ENCODE data around the gene PPP1R14D. TPM values are rescaled to one million over a fixed set of nuclear protein-coding genes. Genes with fewer than 3 reads are reported as not detected.
A peak's percentile ranks its signal among the peaks of the same experiment; 100 is the strongest.

PPP1R14D gene
- total RNA-seq, 4 donors from 2014 or later, result 0.68 TPM; not detected in 3

DNA sequence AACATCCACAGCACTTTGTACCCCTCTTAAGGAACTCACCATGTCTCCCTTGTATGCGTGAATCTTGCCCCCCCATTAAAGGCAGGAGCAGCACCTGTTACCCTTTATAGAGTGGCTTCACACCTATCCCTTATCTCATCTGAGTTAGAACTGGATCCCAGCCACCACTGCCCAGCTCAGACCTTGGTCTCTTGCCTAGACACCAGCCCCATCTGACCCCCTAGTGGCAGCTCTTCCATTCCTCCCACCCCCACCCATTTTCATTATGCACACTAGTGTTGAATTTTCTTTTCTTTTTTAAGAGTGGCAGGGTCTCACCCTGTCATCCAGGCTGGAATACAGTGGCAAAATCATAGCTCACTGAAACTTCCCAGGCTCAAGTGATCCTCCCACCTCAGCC lies 24.8 kb downstream of the PPP1R14D start:
- H3K9me3 ChIP-seq, result no peaks in the 10 kb centered on the region
- H3K27ac ChIP-seq, result no peak overlapping the region
- TF ChIP-seq POLR2A (IDR thresholded peaks at IDR 0.05) (no peak), CTCF (IDR thresholded peaks at IDR 0.05) (no peak)
- peaks cover 18 to 65% (median 20%) of the 10 kb centered on the region in 3 donors for H3K4me1 ChIP-seq
- no peak for DNase-seq
- no peaks in the 10 kb centered on the region for H3K27me3 ChIP-seq
- intact Hi-C loops (cut with DNase I), result no loop called here
- no peak overlapping the region for H3K4me3 ChIP-seq
- WGBS, 2 donors, result 95% methylated on average over 1 of the region's 1 CpG
- peaks cover 0 to 18% (median 0%) of the 10 kb centered on the region in 3 donors for H3K36me3 ChIP-seq

GRCh38 chr15:40803076-40803475 lies 25.4 kb downstream of the PPP1R14D start:
- Histone ChIP-seq H3K4me1 (peaks cover 12 to 67% (median 14%) of the 10 kb centered on the region in 3 donors), H3K36me3 (peaks cover 0 to 18% (median 0%) of the 10 kb centered on the region in 3 donors), H3K27ac (no peak overlapping the region), H3K4me3 (no peak overlapping the region), H3K27me3 (no peaks in the 10 kb centered on the region), H3K9me3 (no peaks in the 10 kb centered on the region)
- 77 to 100% methylated on average over 1 to 2 of the region's 2 CpGs for WGBS, 2 donors
- intact Hi-C loops (cut with DNase I), result no loop called here
- DNase-seq, result no peak
- TF ChIP-seq POLR2A (IDR thresholded peaks at IDR 0.05) (no peak), CTCF (IDR thresholded peaks at IDR 0.05) (no peak)

DNA sequence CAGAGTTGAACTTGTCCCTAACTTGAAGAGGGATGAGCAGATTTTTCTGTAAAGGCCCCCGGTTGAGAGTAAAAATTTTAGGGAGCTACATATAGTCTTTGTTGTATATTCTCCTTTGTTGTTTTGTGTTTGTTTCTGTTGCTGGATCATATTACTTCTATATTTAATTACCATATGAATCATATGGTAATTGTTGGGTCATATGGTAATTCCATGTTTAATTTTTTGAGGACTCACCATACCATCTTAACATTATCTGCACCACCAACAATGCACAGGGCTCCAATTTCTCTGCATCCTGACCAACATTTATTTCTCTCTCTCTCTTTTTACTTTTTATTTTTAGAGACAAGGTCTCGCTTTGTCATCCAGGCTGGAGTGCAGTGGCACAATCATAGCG lies 29.0 kb downstream of the PPP1R14D start:
- Histone ChIP-seq H3K4me3 (no peak overlapping the region), H3K27ac (peak overlapping the region in 2 of 4 donors; percentile 10 to 80), H3K36me3 (peaks cover 0 to 18% (median 0%) of the 10 kb centered on the region in 3 donors), H3K4me1 (peaks cover 9 to 78% (median 9%) of the 10 kb centered on the region in 3 donors), H3K27me3 (no peaks in the 10 kb centered on the region), H3K9me3 (no peaks in the 10 kb centered on the region)
- 94 to 98% methylated on average over 3 of the region's 3 CpGs for WGBS, 2 donors
- DNase-seq, result no peak
- TF ChIP-seq CTCF (IDR thresholded peaks at IDR 0.05) (no peak), POLR2A (IDR thresholded peaks at IDR 0.05) (no peak)
- intact Hi-C loops (cut with DNase I), result no loop called here

DNA sequence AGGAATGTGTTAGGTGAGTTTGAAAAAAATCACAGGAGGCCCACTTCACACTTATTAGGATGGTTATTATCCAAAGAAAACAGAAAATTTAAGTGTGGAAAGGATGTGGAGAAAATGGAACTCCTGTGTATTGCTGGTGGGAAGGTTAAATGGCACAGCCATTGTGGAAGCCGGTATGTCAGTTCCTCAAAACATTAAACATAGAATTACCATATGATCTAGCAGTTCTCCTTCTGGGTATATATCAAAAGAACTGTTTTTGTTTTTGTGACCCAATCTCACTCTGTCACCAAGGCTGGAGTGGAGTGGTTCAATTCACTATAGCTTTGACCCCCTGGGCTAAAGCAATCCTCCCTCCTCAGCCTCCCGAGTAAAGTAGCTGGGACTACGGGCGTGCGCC lies 32.0 kb downstream of the PPP1R14D start:
- Histone ChIP-seq H3K27ac (peak overlapping the region in 2 of 4 donors; percentile 22 to 50), H3K4me1 (peaks cover 15 to 85% (median 17%) of the 10 kb centered on the region in 3 donors), H3K9me3 (no peaks in the 10 kb centered on the region), H3K27me3 (no peaks in the 10 kb centered on the region), H3K4me3 (no peak overlapping the region), H3K36me3 (peaks cover 0 to 23% (median 0%) of the 10 kb centered on the region in 3 donors)
- TF ChIP-seq POLR2A (IDR thresholded peaks at IDR 0.05) (no peak), CTCF (IDR thresholded peaks at IDR 0.05) (no peak)
- DNase-seq, result no peak
- intact Hi-C loops (cut with DNase I), result no loop called here
- 90 to 93% methylated on average over 5 of the region's 5 CpGs for WGBS, 2 donors

DNA sequence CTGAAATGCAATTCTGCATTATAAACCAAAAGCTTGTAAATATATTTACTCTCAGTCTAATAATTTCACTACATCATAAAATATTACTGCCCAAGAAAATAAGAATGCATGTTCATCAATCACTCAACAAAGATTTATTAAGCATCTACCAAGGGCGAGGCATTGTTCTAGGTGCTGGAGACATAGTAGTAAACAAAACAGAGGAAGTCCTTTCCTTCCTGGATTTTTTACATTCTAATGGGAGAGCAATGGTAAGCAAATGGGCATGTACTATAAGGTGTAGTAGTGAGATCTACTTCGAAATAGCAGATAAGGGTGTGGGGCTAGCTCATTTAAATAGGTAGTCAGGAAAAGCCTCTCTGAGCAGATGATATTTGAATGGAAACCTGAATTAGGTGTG lies 32.5 kb downstream of the PPP1R14D start:
- H3K4me1 ChIP-seq, result peaks cover 15 to 84% (median 17%) of the 10 kb centered on the region in 3 donors
- no peak overlapping the region for H3K4me3 ChIP-seq
- no peaks in the 10 kb centered on the region for H3K9me3 ChIP-seq
- no peak for DNase-seq
- peaks cover 0 to 23% (median 0%) of the 10 kb centered on the region in 3 donors for H3K36me3 ChIP-seq
- TF ChIP-seq CTCF (IDR thresholded peaks at IDR 0.05) (no peak), POLR2A (IDR thresholded peaks at IDR 0.05) (no peak)
- peak overlapping the region in 2 of 4 donors; percentile 22 to 50 for H3K27ac ChIP-seq
- intact Hi-C loops (cut with DNase I), result no loop called here
- WGBS, 2 donors, result 71 to 84% methylated on average over 2 of the region's 2 CpGs
- H3K27me3 ChIP-seq, result no peaks in the 10 kb centered on the region
